HCT116 (cell line): ENCODE measurements around the gene RANBP9. TPM values are rescaled to one million over a fixed set of nuclear protein-coding genes. Genes with fewer than 3 reads are reported as not detected.

Source experiments
- ATAC-seq: fragments of 200-7000 bp; cut with Tn5 transposase; 2 replicates; pipeline ENCODE4 v1.9.1; 2020; ENCODE audit warnings: mild to moderate bottlenecking, moderate library complexity
- BruUV-seq: library from RNA; stranded (reverse); fragments of 400-500 nt; replicated peaks from 2 replicates; lab custom pipeline; 2021; lab: Mats Ljungman, UMichigan
- CTCF ChIA-PET: fragments of 300-600 bp; sonication (Branson Sonifier 250); formaldehyde crosslinking; loops from one replicate; lab custom pipeline; 2021; ENCODE audit warnings: antibody characterized with exemption; lab: Charles Lee
- POLR2A ChIA-PET: fragments of 300-600, 350-600 bp; sonication (Branson Sonifier 250); formaldehyde crosslinking; loops from one replicate; lab custom pipeline; 2021; ENCODE audit warnings: antibody characterized with exemption; lab: Charles Lee
- RAD21 ChIA-PET, 2 experiments: fragments of 300-600 bp; sonication (Branson Sonifier 250); formaldehyde crosslinking; loops; one replicate each; lab custom pipeline; 2023; ENCODE audit warnings: low total read pairs in 2 of 2; ENCODE audit not compliant: uncharacterized antibody in 2 of 2, unreplicated experiment in 2 of 2, low non-redundant PET in 1 of 2; lab: Charles Lee
- DNase-seq: peaks from one replicate; pipeline ENCODE4 v3.0.0-alpha.2; 2010; ENCODE audit warnings: low read depth, low spot score
- H2AFZ ChIP-seq: fragments of 200-600 bp; shearing (Covaris generic), sonication (generic); 2 replicates; pipeline ENCODE4 v1.6.1; 2017; ENCODE audit warnings: low read depth, mixed run types, mixed read lengths, antibody characterized with exemption, low read length; ENCODE audit not compliant: poor library complexity, severe bottlenecking
- H3K27ac ChIP-seq: 2 replicates; pipeline ENCODE4 v1.5.1; 2012; ENCODE audit warnings: low read depth, low read length
- H3K27me3 ChIP-seq: fragments of 200-600 bp; sonication (generic); 2 replicates; pipeline ENCODE4 v1.6.1; 2016; ENCODE audit warnings: mixed run types, low read length, mixed read lengths; ENCODE audit not compliant: insufficient read depth
- H3K36me3 ChIP-seq, 2 experiments: fragments of 200-500 bp in 1 of 2; fragments of 200-600 bp in 1 of 2; sonication (Bioruptor generic) in 1 of 2; sonication (generic) in 1 of 2; 2 replicates each; pipeline versions ENCODE4 v1.5.1 to v1.6.1; 2014 to 2016; ENCODE audit warnings: low read length in 2 of 2, inconsistent platforms in 1 of 2, mixed read lengths in 1 of 2, mixed run types in 1 of 2; ENCODE audit not compliant: insufficient read depth in 2 of 2, control insufficient read depth in 1 of 2
- H3K4me1 ChIP-seq, 2 experiments: fragments of 200-600 bp in 1 of 2; sonication (generic) in 1 of 2; 2 replicates each; pipeline versions ENCODE4 v1.5.1 to v1.6.1; 2012 to 2017; ENCODE audit warnings: low read length in 2 of 2, inconsistent platforms in 1 of 2, mild to moderate bottlenecking in 1 of 2, mixed read lengths in 1 of 2, mixed run types in 1 of 2, moderate library complexity in 1 of 2; ENCODE audit not compliant: insufficient read depth in 2 of 2, control insufficient read depth in 1 of 2
- H3K4me2 ChIP-seq: fragments of 200-600 bp; sonication (generic); 2 replicates; pipeline ENCODE4 v1.6.1; 2017; ENCODE audit warnings: mixed run types, low read length, mixed read lengths
- H3K4me3 ChIP-seq, 2 experiments: fragments of 200-600 bp in 1 of 2; sonication (generic) in 1 of 2; replicated peaks in 1 of 2; 2 replicates each; pipeline ENCODE4 v1.5.1; 2011 to 2016; ENCODE audit warnings: low read length in 2 of 2, control low read depth in 1 of 2, low read depth in 1 of 2, mild to moderate bottlenecking in 1 of 2, mixed read lengths in 1 of 2, mixed run types in 1 of 2
- H3K79me2 ChIP-seq: fragments of 200-600 bp; sonication (generic); 2 replicates; pipeline ENCODE4 v1.6.1; 2017; ENCODE audit warnings: mild to moderate bottlenecking, mixed run types, low read length, moderate library complexity, mixed read lengths; ENCODE audit not compliant: insufficient read depth
- H3K9ac ChIP-seq: fragments of 200-600 bp; sonication (generic); 2 replicates; pipeline ENCODE4 v1.6.1; 2016; ENCODE audit warnings: low read length, mixed read lengths
- H3K9me2 ChIP-seq: fragments of 200-600 bp; sonication (generic), shearing (Covaris generic); 2 replicates; pipeline ENCODE4 v1.6.1; 2017; ENCODE audit warnings: mixed run types, mild to moderate bottlenecking, moderate library complexity; ENCODE audit not compliant: insufficient read depth
- H3K9me3 ChIP-seq, 2 experiments: fragments of 200-500 bp in 1 of 2; fragments of 200-600 bp in 1 of 2; sonication (Bioruptor generic) in 1 of 2; sonication (generic) in 1 of 2; 2 replicates each; pipeline ENCODE4 v1.6.1; 2014 to 2017; ENCODE audit warnings: low read length in 2 of 2, mixed read lengths in 2 of 2, inconsistent platforms in 1 of 2, low read depth in 1 of 2, mild to moderate bottlenecking in 1 of 2, mixed run types in 1 of 2, moderate library complexity in 1 of 2; ENCODE audit not compliant: control insufficient read depth in 1 of 2, insufficient read depth in 1 of 2
- H4K20me1 ChIP-seq: fragments of 200-600 bp; sonication (generic), shearing (Covaris generic); 2 replicates; pipeline ENCODE4 v1.6.1; 2017; ENCODE audit warnings: mixed run types, mild to moderate bottlenecking, moderate library complexity; ENCODE audit not compliant: insufficient read depth
- CBX3 ChIP-seq: IDR thresholded peaks from 2 replicates; pipeline ENCODE4 v1.6.1; 2012; ENCODE audit warnings: low read depth
- CEBPB ChIP-seq: IDR thresholded peaks from 2 replicates; pipeline ENCODE4 v1.6.1; 2012; ENCODE audit warnings: low read depth
- CTCF ChIP-seq, 3 experiments: fragments of 200-600 bp in 1 of 3; sonication (generic) in 1 of 3; IDR thresholded peaks in 2 of 3; conservative IDR thresholded peaks in 1 of 3; 2 replicates each; pipeline ENCODE4 v1.5.1; 2012 to 2017; ENCODE audit warnings: low read depth in 2 of 3, low read length in 2 of 3, antibody characterized with exemption in 1 of 3, borderline replicate concordance in 1 of 3, control low read depth in 1 of 3, mild to moderate bottlenecking in 1 of 3, mixed read lengths in 1 of 3, mixed run types in 1 of 3, moderate library complexity in 1 of 3; ENCODE audit not compliant: insufficient read depth in 1 of 3
- EGR1 ChIP-seq: IDR thresholded peaks from 2 replicates; pipeline ENCODE4 v1.6.1; 2012; ENCODE audit warnings: low read depth
- ELF1 ChIP-seq: IDR thresholded peaks from 2 replicates; pipeline ENCODE4 v1.6.1; 2012; ENCODE audit warnings: low read depth, borderline replicate concordance
- EZH2phosphoT487 ChIP-seq: fragments of 200-600 bp; IDR thresholded peaks from 2 replicates; pipeline ENCODE4 v1.6.1; 2018; ENCODE audit warnings: antibody characterized with exemption, borderline replicate concordance
- FOSL1 ChIP-seq: IDR thresholded peaks from 2 replicates; pipeline ENCODE4 v1.6.1; 2012; ENCODE audit warnings: low read depth
- MAX ChIP-seq: IDR thresholded peaks from 2 replicates; pipeline ENCODE4 v1.6.1; 2012
- POLR2A ChIP-seq: IDR thresholded peaks from 2 replicates; pipeline ENCODE4 v1.7.0; 2011; ENCODE audit warnings: borderline replicate concordance; ENCODE audit not compliant: insufficient read depth, insufficient read length; ENCODE audit errors: extremely low read depth
- POLR2AphosphoS5 ChIP-seq: IDR thresholded peaks from 2 replicates; pipeline ENCODE4 v1.6.1; 2011; ENCODE audit warnings: mild to moderate bottlenecking, low read depth, low read length, moderate library complexity
- RAD21 ChIP-seq: IDR thresholded peaks from 2 replicates; pipeline ENCODE4 v1.6.1; 2012; ENCODE audit warnings: low read depth, mild to moderate bottlenecking
- REST ChIP-seq: IDR thresholded peaks from 2 replicates; pipeline ENCODE4 v1.6.1; 2012; ENCODE audit warnings: low read depth
- SP1 ChIP-seq: IDR thresholded peaks from 2 replicates; pipeline ENCODE4 v1.6.1; 2012; ENCODE audit warnings: low read depth
- TCF7L2 ChIP-seq: IDR thresholded peaks from 2 replicates; pipeline ENCODE4 v1.7.0; 2011; ENCODE audit warnings: borderline replicate concordance, inconsistent platforms; ENCODE audit not compliant: insufficient read depth, insufficient read length; ENCODE audit errors: extremely low read depth
- YY1 ChIP-seq: IDR thresholded peaks from 2 replicates; pipeline ENCODE4 v1.6.1; 2011; ENCODE audit warnings: low read length, low read depth, moderate library complexity, mild to moderate bottlenecking; ENCODE audit not compliant: insufficient replicate concordance; ENCODE audit errors: extremely low read depth
- ZBTB33 ChIP-seq: IDR thresholded peaks from 2 replicates; pipeline ENCODE4 v1.6.1; 2011; ENCODE audit warnings: mild to moderate bottlenecking, low read length, moderate library complexity; ENCODE audit not compliant: insufficient replicate concordance; ENCODE audit errors: extremely low read depth
- ZNF274 ChIP-seq: fragments of 200-500 bp; sonication (Bioruptor generic); IDR thresholded peaks from 2 replicates; pipeline ENCODE4 v1.6.1; 2014; ENCODE audit warnings: mild to moderate bottlenecking, low read depth, low read length, inconsistent platforms
- intact Hi-C: fragments of 100-400 bp; cut with micrococcal nuclease; formaldehyde crosslinking; loops from 2 replicates; pipeline ENCODE4 v1.10.0; 2022
- total RNA-seq: library from RNA; stranded (reverse); gene quantifications from one replicate; pipeline ENCODE4 v1.2.1, GENCODE V29; 2021; ENCODE audit not compliant: unreplicated experiment

RANBP9 gene
- total RNA-seq, 1 experiment from 2014 or later = 48.0 TPM

GRCh38 chr6:13597073-13597472 is 114.6 kb downstream of the RANBP9 start:
- H3K9me3 ChIP-seq = no peaks in the 10 kb centered on the region
- H3K27ac ChIP-seq = no peak overlapping the region
- ATAC-seq (no peak), DNase-seq (no peak)
- TF ChIP-seq ELF1 (no peak), POLR2AphosphoS5 (no peak), RAD21 (no peak), EGR1 (no peak), SP1 (no peak), CEBPB (no peak), MAX (no peak), FOSL1 (no peak), ZNF274 (no peak), POLR2A (no peak), CTCF (IDR thresholded peaks at IDR 0.05 in 2 of 3, conservative IDR thresholded peaks at IDR 0.05 in 1 of 3; ENCODE audit: borderline replicate concordance in 1 of 3, insufficient read depth in 1 of 3, low read depth in 2 of 3, low read length in 2 of 3) (no peak), YY1 (no peak), TCF7L2 (no peak), ZBTB33 (no peak), REST (no peak), EZH2phosphoT487 (no peak), CBX3 (no peak)
- no peaks in the 10 kb centered on the region for H3K27me3 ChIP-seq
- H3K4me2 ChIP-seq = no peak overlapping the region
- ChIA-PET POLR2A (no interaction called here), RAD21 (no interaction called here), CTCF (no interaction called here)
- no peak overlapping the region for H3K9ac ChIP-seq
- H3K4me1 ChIP-seq = no peaks in the 10 kb centered on the region
- no peaks in the 10 kb centered on the region for H3K9me2 ChIP-seq
- BruUV-seq = no TSS peak
- no peaks in the 10 kb centered on the region for H3K79me2 ChIP-seq
- H2AFZ ChIP-seq = no peak overlapping the region
- H4K20me1 ChIP-seq = no peaks in the 10 kb centered on the region
- no peak overlapping the region for H3K4me3 ChIP-seq
- H3K36me3 ChIP-seq = no peaks in the 10 kb centered on the region; a peak in 1 of 4 replicates
- intact Hi-C loops = no loop called here
